Central memory CD8-positive, alpha-beta T cell (primary cell): Measurements from ENCODE around the gene CNPY1.

Experiments used
- ATAC-seq: fragments of 150-1000 bp; cut with Tn5 transposase; replicated peaks from 2 replicates; pipeline ENCODE4 v1.10.0; 2022; ENCODE audit warnings: mild to moderate bottlenecking, moderate FRiP score, moderate number of reproducible peaks; ENCODE audit not compliant: poor library complexity, severe bottlenecking; ENCODE audit errors: extremely low read depth
- DNase-seq, 2 donors: peaks; one replicate each; pipeline ENCODE4 v3.0.0; 2021; ENCODE audit warnings: low spot score in 2 of 2
- H3K27ac Mint-ChIP-seq: one replicate; pipeline ENCODE4 v1.8.0; 2022; ENCODE audit warnings: low read depth, mild to moderate bottlenecking, moderate library complexity, mixed read lengths
- H3K27me3 Mint-ChIP-seq: one replicate; pipeline ENCODE4 v1.8.0; 2022; ENCODE audit warnings: mixed read lengths
- H3K36me3 Mint-ChIP-seq: one replicate; pipeline ENCODE4 v1.8.0; 2022; ENCODE audit warnings: mild to moderate bottlenecking, moderate library complexity, mixed read lengths; ENCODE audit not compliant: insufficient read depth
- H3K4me1 Mint-ChIP-seq: one replicate; pipeline ENCODE4 v1.8.0; 2022; ENCODE audit warnings: mixed read lengths
- H3K4me3 Mint-ChIP-seq: one replicate; pipeline ENCODE4 v1.8.0; 2022; ENCODE audit warnings: mild to moderate bottlenecking, moderate library complexity, mixed read lengths
- H3K9me3 Mint-ChIP-seq: one replicate; pipeline ENCODE4 v1.8.0; 2022; ENCODE audit warnings: mixed read lengths

Gene CNPY1

DNA sequence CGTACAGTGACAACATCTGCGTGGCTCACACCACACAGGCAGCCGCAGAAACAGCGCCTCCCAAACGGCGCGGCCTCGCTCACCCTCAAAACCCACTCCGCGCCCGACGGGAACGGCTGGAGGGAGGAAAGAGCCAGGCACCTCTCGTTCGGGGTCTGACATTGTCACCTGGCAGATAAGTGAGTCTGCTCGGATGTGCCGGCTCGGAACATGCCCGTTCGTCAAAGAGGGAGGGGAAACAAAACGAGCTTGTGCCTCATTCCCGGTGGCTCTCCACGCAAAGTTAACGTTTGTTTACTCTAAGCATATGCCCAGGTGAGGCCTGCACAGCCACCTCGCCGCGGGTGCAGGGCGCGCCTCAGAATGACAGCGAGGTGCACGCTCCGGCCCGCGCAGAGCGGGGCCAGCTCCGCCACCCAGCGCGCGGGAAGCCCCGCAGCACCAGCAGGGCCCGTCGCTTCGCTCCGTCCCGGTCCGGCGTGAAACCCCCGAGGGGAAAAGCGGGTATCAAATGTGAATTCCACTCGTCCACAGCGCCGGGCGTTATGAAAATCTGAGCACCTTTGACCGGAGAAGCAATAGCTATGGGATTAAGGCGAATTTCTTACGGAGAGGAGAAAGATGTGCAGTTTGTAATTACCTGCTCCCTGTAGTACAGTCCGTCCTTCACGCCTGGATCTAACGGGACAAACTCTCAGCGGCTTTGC is 13.1 kb downstream of the CNPY1 start:
- Mint-ChIP-seq H3K4me3 (peak overlapping the region; percentile 44), H3K27me3 (peaks cover 84% of the 10 kb centered on the region), H3K27ac (no peak overlapping the region), H3K4me1 (peaks cover 17% of the 10 kb centered on the region), H3K36me3 (peaks cover 4% of the 10 kb centered on the region), H3K9me3 (no peaks in the 10 kb centered on the region)
- ATAC-seq = no peak
- no peak for DNase-seq

DNA sequence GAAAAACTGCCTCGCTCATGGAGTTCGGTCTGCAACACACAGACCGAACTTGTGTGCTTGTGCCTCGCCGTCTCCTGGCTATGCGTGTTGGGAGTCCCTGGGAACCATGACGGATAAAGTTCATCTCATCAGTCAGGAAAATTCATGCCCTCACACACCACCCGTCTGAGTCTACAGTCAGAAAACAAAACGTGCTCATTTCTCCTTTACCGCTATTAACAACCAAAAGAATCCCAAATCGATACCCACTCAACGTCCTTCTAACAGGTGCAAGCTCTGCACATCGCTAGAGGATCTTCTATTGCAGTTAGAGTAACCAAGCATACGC is 13.6 kb downstream of the CNPY1 start:
- ATAC-seq = no peak

DNA sequence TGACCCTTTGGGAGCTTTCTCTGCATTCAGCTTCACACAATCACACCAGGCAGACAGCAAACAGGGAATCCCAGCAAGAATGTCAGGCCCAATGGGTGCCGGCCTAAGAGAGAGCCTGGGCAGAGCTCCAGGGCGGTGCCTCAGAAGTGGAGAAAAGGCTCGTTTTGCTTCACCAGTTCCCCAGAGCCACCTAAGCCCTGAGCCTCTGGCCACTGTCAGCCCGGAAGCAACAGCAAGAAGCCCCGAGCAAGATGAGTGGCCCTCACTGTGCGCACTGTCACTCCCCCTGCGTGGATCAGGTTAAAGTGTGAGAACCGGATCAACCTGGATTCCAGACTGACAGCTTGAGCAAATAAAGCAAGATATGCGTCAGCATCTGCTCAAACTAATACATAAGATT is 14.7 kb downstream of the CNPY1 start:
- ATAC-seq (no peak), DNase-seq (no peak)
- Mint-ChIP-seq H3K36me3 (peaks cover 4% of the 10 kb centered on the region), H3K4me3 (no peak overlapping the region), H3K27me3 (peaks cover 76% of the 10 kb centered on the region), H3K27ac (no peak overlapping the region), H3K4me1 (peaks cover 17% of the 10 kb centered on the region), H3K9me3 (no peaks in the 10 kb centered on the region)

More for the DNA sequence above, 13.6 kb downstream of the CNPY1 start:
- Mint-ChIP-seq H3K9me3 (no peaks in the 10 kb centered on the region), H3K36me3 (peaks cover 4% of the 10 kb centered on the region), H3K27ac (no peak overlapping the region), H3K4me1 (peaks cover 17% of the 10 kb centered on the region), H3K4me3 (peak overlapping the region; percentile 44), H3K27me3 (peaks cover 84% of the 10 kb centered on the region)
- no peak for DNase-seq

DNA sequence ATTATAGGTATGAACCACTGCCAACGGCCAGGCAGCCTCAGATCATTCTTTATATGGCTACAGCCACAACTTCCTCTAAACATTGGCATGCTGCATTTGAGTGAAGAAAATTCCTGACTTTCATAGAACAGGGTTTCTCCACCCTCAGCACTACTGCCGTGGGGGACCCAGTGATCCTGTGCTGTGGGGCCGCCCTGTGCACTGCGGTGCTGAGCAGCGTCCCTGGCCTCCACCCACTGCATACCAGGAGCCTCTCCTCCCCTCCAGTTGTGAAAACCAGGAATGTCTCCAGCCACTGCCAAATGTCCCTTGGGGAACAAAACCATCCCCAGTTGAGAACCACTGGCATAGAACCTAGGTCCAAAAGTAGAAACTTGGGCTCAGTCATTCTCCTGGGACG is 15.8 kb downstream of the CNPY1 start:
- no peak for ATAC-seq
- Mint-ChIP-seq H3K27ac (no peak overlapping the region), H3K9me3 (no peaks in the 10 kb centered on the region), H3K36me3 (peaks cover 4% of the 10 kb centered on the region), H3K4me1 (peaks cover 17% of the 10 kb centered on the region), H3K27me3 (peaks cover 76% of the 10 kb centered on the region), H3K4me3 (no peak overlapping the region)
- DNase-seq = no peak

DNA sequence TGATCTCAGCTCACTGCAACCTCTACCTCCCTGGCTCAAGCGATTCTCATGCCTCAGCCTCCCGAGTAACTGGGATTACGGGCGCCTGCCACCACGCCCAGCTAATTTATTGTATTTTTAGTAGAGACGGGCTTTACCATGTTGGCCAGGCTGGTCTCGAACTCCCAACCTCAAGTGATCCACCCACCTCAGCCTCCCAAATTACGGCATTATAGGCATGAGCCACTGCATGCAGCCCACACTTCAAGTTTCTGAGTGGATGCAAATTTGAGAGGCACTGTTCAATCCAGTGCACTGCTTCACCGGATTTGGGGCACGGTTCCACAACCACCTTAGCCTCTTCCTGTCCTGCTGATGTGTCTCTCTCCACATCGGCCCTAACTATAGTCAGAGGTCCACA is 16.5 kb downstream of the CNPY1 start:
- Mint-ChIP-seq H3K27me3 (peaks cover 75% of the 10 kb centered on the region), H3K36me3 (peaks cover 4% of the 10 kb centered on the region), H3K27ac (no peak overlapping the region), H3K4me1 (peaks cover 17% of the 10 kb centered on the region), H3K9me3 (no peaks in the 10 kb centered on the region), H3K4me3 (no peak overlapping the region)
- no peak for ATAC-seq
- DNase-seq = no peak

DNA sequence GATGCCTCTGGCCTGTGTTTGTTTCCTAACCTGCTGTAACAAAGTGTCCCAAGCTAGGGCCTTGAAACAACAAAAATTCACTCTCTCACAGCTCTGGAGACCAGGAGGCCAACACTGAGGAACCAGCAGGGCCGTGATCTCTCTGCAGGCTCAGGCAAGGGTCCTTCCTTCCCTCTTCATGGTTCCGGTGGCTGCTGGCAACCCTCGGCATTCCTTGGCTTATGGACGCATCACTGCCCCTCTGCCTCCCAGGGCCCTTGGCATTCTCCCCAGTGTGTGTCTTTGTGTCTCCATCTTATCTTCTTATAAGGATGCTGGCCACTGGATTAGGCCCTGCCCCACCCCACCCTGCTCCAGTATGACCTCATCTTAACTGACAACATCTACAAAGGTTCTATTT is 17.0 kb downstream of the CNPY1 start:
- peaks cover 71% of the 10 kb centered on the region for H3K27me3 Mint-ChIP-seq
- ATAC-seq (no peak), DNase-seq (no peak)
- H3K4me3 Mint-ChIP-seq = no peak overlapping the region
- no peaks in the 10 kb centered on the region for H3K9me3 Mint-ChIP-seq
- H3K36me3 Mint-ChIP-seq = peaks cover 4% of the 10 kb centered on the region
- peaks cover 15% of the 10 kb centered on the region for H3K4me1 Mint-ChIP-seq
- H3K27ac Mint-ChIP-seq = no peak overlapping the region

DNA sequence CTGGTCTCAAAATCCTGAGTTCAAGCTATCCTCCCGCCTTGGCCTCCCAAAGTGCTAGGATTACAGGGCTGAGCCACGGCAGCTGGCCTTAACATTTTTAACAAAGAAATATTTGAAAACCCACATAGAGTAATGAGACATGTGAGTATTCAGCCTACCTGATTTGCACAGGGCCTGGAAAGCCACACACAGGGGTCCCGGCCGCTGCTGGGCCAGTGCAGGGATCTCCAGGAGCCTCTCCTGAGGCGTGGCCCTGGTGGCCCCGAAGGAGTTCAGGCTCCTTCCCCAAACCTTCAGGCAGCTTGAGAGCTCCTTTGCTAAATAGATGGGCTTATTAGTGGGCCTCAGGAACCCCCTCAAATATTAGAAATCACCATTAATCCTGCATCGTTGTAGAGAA is 18.7 kb downstream of the CNPY1 start:
- no peak for DNase-seq
- Mint-ChIP-seq H3K9me3 (no peaks in the 10 kb centered on the region), H3K27ac (no peak overlapping the region), H3K4me3 (no peak overlapping the region), H3K27me3 (peaks cover 73% of the 10 kb centered on the region), H3K4me1 (peaks cover 2% of the 10 kb centered on the region), H3K36me3 (no peaks in the 10 kb centered on the region)
- no peak for ATAC-seq

DNA sequence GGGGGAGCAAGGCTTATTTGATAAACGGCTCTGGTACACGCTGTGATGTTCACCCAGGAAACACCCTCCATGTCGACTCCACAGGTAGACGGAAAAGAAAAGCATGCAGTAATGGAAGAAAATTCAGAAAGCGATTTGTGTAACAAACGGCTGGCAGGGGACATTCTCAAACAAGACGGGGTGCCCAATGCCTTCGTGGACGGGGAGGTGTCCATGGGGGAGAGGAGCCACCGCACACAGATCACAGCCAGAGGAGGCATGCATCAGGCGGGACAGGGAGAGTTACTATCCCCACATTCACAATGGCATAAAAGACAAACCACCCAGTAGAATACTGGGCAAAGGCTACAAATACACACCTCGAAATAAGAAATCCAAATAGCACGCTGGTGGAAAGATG is 20.1 kb downstream of the CNPY1 start:
- no peak for ATAC-seq
- Mint-ChIP-seq H3K9me3 (no peaks in the 10 kb centered on the region), H3K4me1 (no peaks in the 10 kb centered on the region), H3K27ac (no peak overlapping the region), H3K36me3 (no peaks in the 10 kb centered on the region), H3K4me3 (no peak overlapping the region), H3K27me3 (peaks cover 64% of the 10 kb centered on the region)
- DNase-seq = no peak

DNA sequence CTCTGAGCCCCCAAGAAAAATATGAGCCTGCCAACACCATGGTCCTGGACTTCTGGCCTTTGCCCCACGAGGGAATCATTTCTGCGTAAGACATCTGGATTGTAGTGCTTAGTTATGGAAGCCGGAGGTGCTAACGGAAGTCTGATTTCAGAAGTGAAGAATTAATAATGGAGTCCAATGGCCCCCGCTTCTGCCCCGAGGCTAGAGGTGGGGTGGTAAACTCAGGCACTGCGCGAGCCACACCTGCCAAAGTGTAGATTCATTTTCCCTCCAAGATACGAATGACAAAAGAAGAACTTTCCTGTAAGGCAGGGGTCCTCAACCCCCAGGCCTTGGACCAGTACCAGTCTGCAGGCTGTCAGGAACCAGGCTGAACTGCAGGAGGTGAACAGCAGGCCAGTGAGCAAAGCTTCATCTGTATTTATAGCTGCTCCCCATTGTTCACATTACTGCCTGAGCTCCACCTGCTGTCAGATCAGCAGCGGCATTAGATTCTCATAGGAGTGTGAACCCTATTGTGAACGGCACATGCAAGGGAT is 22.3 kb downstream of the CNPY1 start:
- H3K27me3 Mint-ChIP-seq = peaks cover 42% of the 10 kb centered on the region
- DNase-seq = no peak
- no peaks in the 10 kb centered on the region for H3K36me3 Mint-ChIP-seq
- H3K9me3 Mint-ChIP-seq = no peaks in the 10 kb centered on the region
- H3K4me1 Mint-ChIP-seq = no peaks in the 10 kb centered on the region
- no peak overlapping the region for H3K27ac Mint-ChIP-seq
- H3K4me3 Mint-ChIP-seq = no peak overlapping the region
- ATAC-seq = no peak

DNA sequence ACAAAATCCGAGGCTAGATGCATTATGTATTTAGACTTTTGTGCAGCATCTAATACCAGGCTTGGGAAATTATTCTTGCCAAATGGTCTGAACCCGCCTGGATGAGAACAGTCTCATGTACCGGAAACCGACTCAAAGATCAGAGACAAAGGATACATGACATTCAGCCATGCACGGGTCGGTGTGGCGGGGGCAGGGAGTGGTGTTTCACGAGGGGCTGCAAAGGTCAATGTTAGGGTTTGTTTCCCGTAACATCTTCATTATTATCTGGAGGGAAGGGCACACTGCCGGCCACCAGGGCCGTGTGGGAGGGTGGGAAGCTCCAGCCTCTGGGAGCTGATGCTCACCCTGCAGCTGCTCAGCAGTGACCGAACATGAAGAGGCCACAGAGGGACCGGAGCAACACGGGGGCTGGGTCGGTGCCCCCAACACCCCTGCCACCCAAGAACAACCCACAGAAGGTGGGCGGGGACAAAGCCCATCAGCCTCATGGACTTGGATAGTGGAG is 23.1 kb downstream of the CNPY1 start:
- Mint-ChIP-seq H3K27me3 (peaks cover 49% of the 10 kb centered on the region), H3K4me1 (no peaks in the 10 kb centered on the region), H3K9me3 (no peaks in the 10 kb centered on the region), H3K27ac (no peak overlapping the region), H3K36me3 (no peaks in the 10 kb centered on the region), H3K4me3 (no peak overlapping the region)
- no peak for DNase-seq
- ATAC-seq = no peak

DNA sequence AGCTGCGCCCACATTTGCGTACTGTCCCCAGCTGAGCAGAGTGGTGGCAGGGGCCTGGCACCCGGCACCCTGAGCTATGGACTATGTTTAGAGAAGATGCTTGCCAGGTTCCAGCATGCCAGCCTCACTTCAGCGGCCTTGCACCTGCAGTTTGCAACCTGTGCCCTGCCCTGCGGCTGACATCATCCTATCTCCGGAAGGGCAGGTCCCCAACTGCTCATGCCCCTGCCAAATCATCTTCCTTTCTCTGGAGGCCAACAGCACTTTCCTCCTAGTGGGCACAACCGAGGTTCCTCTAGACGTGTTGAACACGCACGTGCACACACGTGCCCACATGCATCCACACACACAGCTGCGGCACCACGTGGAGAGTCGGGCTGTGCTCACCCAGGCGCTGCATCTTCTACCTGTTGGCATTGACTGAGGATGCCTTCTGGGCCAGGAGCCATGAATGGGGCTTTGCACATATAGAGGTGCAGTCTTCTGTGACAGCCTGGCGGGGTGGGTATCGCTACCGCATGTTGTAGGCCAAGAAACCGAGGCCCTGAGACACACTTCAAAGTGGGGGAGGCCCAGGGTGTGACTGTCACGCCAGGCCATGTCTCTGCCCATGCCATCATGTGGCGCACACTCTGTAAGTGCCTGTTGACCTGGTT is 24.5 kb downstream of the CNPY1 start:
- H3K9me3 Mint-ChIP-seq = no peaks in the 10 kb centered on the region
- H3K4me3 Mint-ChIP-seq = no peak overlapping the region
- DNase-seq (no peak), ATAC-seq (no peak)
- H3K36me3 Mint-ChIP-seq = no peaks in the 10 kb centered on the region
- H3K27ac Mint-ChIP-seq = no peak overlapping the region
- H3K27me3 Mint-ChIP-seq = peaks cover 63% of the 10 kb centered on the region
- no peaks in the 10 kb centered on the region for H3K4me1 Mint-ChIP-seq

DNA sequence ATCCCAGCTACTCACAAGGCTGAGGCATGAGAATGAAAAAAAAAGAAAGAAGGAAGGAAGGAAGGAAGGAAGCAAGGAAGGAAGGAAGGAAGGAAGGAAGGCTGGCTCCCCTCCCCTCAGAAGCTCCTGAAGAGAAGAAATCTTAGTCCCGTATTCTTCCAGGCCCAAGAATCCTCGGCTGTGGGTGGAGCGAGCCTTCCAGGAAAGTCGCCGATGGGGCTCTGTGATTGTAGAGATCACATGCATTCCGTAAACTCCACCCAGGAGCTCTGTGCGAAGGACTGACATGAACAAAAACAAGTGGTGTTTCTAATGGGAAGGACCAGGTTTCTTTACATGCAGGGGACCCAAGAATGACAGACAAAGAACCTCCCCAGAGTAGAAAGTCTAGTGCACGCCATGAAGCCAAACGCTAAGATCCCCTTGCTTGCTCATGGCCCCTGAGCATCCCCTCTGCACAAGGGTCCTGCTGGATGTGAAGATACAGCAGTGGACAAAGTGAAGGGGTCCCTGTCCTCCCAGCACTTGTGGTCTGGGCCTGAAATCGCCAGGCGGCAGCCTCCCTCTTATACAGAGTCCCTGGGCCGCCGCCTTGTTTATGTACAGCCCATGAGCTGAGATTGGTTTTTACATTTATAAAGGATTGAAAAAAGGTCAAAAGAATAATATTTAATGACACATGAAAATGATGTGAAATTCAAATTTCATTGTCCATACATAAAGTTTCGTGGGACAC is 25.2 kb downstream of the CNPY1 start:
- Mint-ChIP-seq H3K36me3 (no peaks in the 10 kb centered on the region), H3K4me3 (no peak overlapping the region), H3K4me1 (no peaks in the 10 kb centered on the region), H3K27ac (no peak overlapping the region), H3K27me3 (peaks cover 65% of the 10 kb centered on the region), H3K9me3 (no peaks in the 10 kb centered on the region)
- DNase-seq (no peak), ATAC-seq (no peak)
